ENCODE measurements around the gene SORCS2. TPM values are rescaled to one million over a fixed set of nuclear protein-coding genes. Genes with fewer than 3 reads are reported as not detected.

SORCS2 gene
- total and polyA plus RNA-seq, 12 donors = 0.67 to 15.5 (median 1.3) TPM

DNA sequence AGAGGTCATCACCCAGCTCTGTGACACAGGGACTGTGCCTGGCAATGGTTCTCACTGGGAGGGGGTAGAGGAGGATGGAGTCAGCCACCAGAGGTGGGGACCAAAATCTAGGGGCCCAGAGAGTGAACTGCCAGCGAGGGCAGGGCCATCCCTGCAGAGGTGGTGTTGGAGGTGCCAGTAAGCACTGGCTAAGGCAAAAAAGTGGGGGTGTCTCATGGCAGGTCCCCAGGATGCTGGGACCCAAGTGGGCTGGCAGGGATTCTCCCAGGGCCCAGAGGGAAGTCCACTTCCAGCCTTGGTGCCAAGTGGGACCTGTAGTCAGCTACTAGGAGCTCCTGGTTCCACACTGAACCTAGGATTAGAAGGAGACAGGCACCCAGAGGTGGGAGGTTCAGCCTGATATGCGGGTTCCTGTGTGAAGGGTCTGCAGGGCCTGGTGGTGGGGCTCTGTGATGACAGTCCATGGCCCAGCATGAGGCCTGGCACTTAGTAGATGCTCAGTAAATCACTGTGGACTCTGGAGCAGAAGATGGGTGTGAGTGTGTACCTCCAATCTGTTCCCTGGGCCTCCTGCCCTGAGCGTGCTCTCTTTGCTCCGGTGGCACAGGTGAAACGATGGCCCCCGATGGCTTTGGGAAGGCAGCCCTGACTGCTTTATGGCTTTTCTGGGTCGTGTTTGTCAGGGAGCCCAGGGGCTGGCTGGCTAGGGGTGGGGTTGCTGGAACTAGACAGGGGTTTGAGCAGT, 160.9 kb downstream of the SORCS2 start:
- H3K36me3 ChIP-seq (replicated peaks in 1 of 2) = no peaks in the 10 kb centered on the region
- H3K27ac ChIP-seq = no peak overlapping the region
- intact Hi-C loops (cut with DNase I) = no loop called here
- no peaks in the 10 kb centered on the region for H3K4me1 ChIP-seq (replicated peaks in 1 of 2)
- H3K4me3 ChIP-seq = no peak overlapping the region
- peak in 1 of 7 donors; percentile 2 for DNase-seq
- no peaks in the 10 kb centered on the region for H3K27me3 ChIP-seq
- 85 to 91% (median 88%) methylated on average over 5 to 7 of the region's 7 CpGs for WGBS, 4 donors
- H3K9me3 ChIP-seq (replicated peaks in 1 of 3) = no peaks in the 10 kb centered on the region
- TF ChIP-seq POLR2A (IDR thresholded peaks at IDR 0.05) = no peak
- TF ChIP-seq, protein P1, sequence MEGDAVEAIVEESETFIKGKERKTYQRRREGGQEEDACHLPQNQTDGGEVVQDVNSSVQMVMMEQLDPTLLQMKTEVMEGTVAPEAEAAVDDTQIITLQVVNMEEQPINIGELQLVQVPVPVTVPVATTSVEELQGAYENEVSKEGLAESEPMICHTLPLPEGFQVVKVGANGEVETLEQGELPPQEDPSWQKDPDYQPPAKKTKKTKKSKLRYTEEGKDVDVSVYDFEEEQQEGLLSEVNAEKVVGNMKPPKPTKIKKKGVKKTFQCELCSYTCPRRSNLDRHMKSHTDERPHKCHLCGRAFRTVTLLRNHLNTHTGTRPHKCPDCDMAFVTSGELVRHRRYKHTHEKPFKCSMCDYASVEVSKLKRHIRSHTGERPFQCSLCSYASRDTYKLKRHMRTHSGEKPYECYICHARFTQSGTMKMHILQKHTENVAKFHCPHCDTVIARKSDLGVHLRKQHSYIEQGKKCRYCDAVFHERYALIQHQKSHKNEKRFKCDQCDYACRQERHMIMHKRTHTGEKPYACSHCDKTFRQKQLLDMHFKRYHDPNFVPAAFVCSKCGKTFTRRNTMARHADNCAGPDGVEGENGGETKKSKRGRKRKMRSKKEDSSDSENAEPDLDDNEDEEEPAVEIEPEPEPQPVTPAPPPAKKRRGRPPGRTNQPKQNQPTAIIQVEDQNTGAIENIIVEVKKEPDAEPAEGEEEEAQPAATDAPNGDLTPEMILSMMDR (IDR thresholded peaks at IDR 0.05) = no peak

DNA sequence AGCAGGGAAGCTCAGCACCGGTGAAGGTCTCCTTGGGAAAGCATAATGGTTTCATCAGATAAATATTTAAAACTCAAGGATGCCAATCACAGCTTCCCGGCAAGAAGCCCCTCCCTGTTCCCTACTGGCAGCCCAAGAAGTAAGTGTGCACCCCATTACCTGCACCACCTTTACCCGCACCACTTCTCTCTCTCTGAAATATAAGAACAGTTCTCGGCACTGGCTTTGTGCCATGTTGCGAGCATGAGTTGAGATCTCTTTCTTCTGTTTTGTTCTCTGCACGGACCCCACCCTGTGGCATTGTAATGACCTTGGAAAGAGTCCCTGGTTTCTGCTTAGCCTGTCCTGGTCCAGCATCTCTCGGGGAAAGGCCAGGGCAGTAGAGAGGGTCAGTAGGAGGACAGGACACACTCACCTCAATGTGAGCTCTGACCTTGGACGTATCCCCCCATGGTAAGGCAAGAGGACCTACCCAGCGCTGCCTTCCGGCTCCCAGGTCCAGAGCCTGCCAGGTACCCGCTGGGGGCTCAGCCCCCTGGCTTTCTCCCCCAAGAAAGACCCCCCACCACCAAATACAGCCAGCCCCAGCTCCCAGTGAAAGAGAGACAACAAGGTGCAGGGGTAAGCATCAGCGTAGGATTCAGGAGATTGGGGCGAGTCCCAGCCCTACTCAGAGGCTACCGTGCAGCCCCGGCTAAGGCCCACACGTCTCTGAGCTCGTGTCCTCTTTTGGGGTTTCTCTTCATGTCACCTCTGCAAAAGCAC, 161.7 kb downstream of the SORCS2 start:
- H3K4me3 ChIP-seq = no peak overlapping the region
- TF ChIP-seq POLR2A (IDR thresholded peaks at IDR 0.05) = no peak
- TF ChIP-seq, protein P1 (IDR thresholded peaks at IDR 0.05) = no peak
- intact Hi-C loops (cut with DNase I) = no loop called here
- no peaks in the 10 kb centered on the region for H3K9me3 ChIP-seq (replicated peaks in 1 of 3)
- WGBS, 4 donors = 83 to 88% (median 84%) methylated on average over 16 to 17 of the region's 17 CpGs
- no peaks in the 10 kb centered on the region for H3K4me1 ChIP-seq (replicated peaks in 1 of 2)
- no peaks in the 10 kb centered on the region for H3K36me3 ChIP-seq (replicated peaks in 1 of 2)
- no peak overlapping the region for H3K27ac ChIP-seq
- peak in 1 of 7 donors; percentile 9 for DNase-seq
- H3K27me3 ChIP-seq = no peaks in the 10 kb centered on the region

DNA sequence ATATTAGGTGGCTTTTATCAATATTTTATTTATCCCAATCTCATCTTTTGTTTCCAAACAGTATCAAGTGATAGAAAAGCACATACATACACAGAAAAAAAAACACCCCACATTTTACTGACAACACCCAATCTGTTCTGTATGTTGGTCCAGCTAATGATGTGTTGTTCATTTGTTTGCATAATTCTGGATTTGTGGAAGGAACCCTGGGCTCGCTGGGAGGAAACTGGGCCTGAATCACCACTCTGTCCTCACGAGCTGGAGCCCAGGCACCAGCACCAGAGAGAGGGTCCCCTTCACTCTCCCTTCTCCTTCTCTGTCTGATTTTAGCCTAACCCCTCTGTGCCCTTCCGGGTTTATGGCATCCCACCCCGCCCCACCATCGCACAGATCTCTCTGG, 162.6 kb downstream of the SORCS2 start:
- intact Hi-C loops (cut with DNase I) = no loop called here
- no peaks in the 10 kb centered on the region for H3K27me3 ChIP-seq
- no peak overlapping the region for H3K4me3 ChIP-seq
- H3K27ac ChIP-seq = no peak overlapping the region
- no peaks in the 10 kb centered on the region for H3K9me3 ChIP-seq (replicated peaks in 1 of 3)
- WGBS, 4 donors = 74 to 96% (median 83%) methylated on average over 4 to 5 of the region's 5 CpGs
- H3K36me3 ChIP-seq (replicated peaks in 1 of 2) = no peaks in the 10 kb centered on the region
- H3K4me1 ChIP-seq (replicated peaks in 1 of 2) = no peaks in the 10 kb centered on the region
- no peak for DNase-seq
- TF ChIP-seq, protein P1 (IDR thresholded peaks at IDR 0.05) = no peak
- TF ChIP-seq POLR2A (IDR thresholded peaks at IDR 0.05) = no peak

DNA sequence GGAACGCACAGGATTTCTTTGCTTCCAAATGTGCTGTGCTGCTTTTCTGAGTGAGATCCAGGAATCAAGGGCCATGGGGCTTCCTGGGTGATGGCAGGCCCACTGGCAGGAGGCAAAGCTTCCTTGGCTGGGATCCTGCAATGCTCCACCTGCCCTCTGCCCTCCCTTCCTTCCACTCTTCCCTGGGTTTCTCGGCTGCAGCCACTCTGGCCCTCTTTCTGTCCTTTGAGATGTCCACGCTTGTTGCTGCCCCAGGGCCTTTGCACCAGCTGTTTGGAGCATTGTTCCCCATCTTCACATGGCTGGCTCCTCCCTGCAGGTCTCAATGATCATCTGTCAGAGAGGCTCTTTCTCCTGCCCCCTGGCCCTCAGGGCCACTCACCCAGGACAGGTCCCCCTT, 163.5 kb downstream of the SORCS2 start:
- intact Hi-C loops (cut with DNase I) = no loop called here
- DNase-seq = no peak
- Histone ChIP-seq H3K36me3 (replicated peaks in 1 of 2) (no peaks in the 10 kb centered on the region), H3K27ac (no peak overlapping the region), H3K4me3 (no peak overlapping the region), H3K4me1 (replicated peaks in 1 of 2) (no peaks in the 10 kb centered on the region), H3K9me3 (replicated peaks in 1 of 3) (no peaks in the 10 kb centered on the region), H3K27me3 (no peaks in the 10 kb centered on the region)
- TF ChIP-seq, protein P1 (IDR thresholded peaks at IDR 0.05) = no peak
- TF ChIP-seq POLR2A (IDR thresholded peaks at IDR 0.05) = no peak
- 87 to 93% (median 90%) methylated on average over 2 to 3 of the region's 3 CpGs for WGBS, 4 donors
